ENCODE results near the gene GALNTL6. TPM values are rescaled to one million over a fixed set of nuclear protein-coding genes. Genes with fewer than 3 reads are reported as not detected.
A peak's percentile ranks its signal among the peaks of the same experiment; 100 is the strongest.

GALNTL6 gene
- total and polyA plus RNA-seq, 2 experiments from 2014 or later = 0.38 to 0.40 TPM

GRCh38 chr4:172662113-172662512 is 848.9 kb downstream of the GALNTL6 start (continued):
- TF ChIP-seq ZNF462 (CRISPR knock-in tag; IDR thresholded peaks at IDR 0.05) (no peak), ZNF331 (CRISPR knock-in tag; IDR thresholded peaks at IDR 0.05; ENCODE audit: low read depth) (no peak), POLR2AphosphoS5 (IDR thresholded peaks at IDR 0.05; ENCODE audit: low read depth) (no peak), STAT1 (IDR thresholded peaks at IDR 0.05; ENCODE audit: unreplicated experiment) (no peak)

- Mint-ChIP-seq H3K9me3 (no peaks in the 10 kb centered on the region), H3K4me1 (peaks cover 7% of the 10 kb centered on the region; the same call in 2 of the 3 replicates), H3K27me3 (ENCODE audit: insufficient read depth, low read depth, poor library complexity) (no peaks in the 10 kb centered on the region), H3K27ac (no peak overlapping the region), H3K4me3 (no peak overlapping the region), H3K36me3 (ENCODE audit: low read depth) (no peaks in the 10 kb centered on the region)
- H3F3A ChIP-seq (replicated peaks; ENCODE audit: low read depth) = no peaks in the 10 kb centered on the region
- H4K20me1 ChIP-seq (replicated peaks; ENCODE audit: insufficient read depth) = no peaks in the 10 kb centered on the region
- H3K4me1 ChIP-seq (ENCODE audit: insufficient read depth) = peaks cover 13% of the 10 kb centered on the region; the same call in 1 of the 2 replicates
- H3K9me2 ChIP-seq (ENCODE audit: insufficient read depth) = peaks cover 4% of the 10 kb centered on the region; the same call in 1 of the 2 replicates
- H3K79me2 ChIP-seq (replicated peaks; ENCODE audit: insufficient read depth) = no peaks in the 10 kb centered on the region
- DNase-seq (ENCODE audit: low spot score) (peak; percentile 57), ATAC-seq (peak; percentile 47; the same call in 2 of the 3 replicates)
- H3K4me2 ChIP-seq = no peak overlapping the region
- H2AFZ ChIP-seq = peak overlapping the region; percentile 24; the same call in 1 of the 2 replicates
- TF ChIP-seq CTCF (conservative IDR thresholded peaks at IDR 0.05; ENCODE audit: low read depth in 2 of 2) (peak; percentile 19 to 72), EZH2phosphoT487 (IDR thresholded peaks at IDR 0.05; ENCODE audit: unreplicated experiment) (no peak)
- no peaks in the 10 kb centered on the region for H3K27me3 ChIP-seq (ENCODE audit: insufficient read depth)
- no peaks in the 10 kb centered on the region for H3K36me3 ChIP-seq (ENCODE audit: insufficient read depth)
- H3K27ac ChIP-seq (ENCODE audit: low read depth) = no peak overlapping the region
- no peak overlapping the region for H3K4me3 ChIP-seq
Measured at GRCh38 chr4:172666711-172667368, 853.6 kb downstream of the GALNTL6 start.
